ENCODE measurements around the gene HDAC5.
A peak's percentile ranks its signal among the peaks of the same experiment; 100 is the strongest.

Gene HDAC5

DNA sequence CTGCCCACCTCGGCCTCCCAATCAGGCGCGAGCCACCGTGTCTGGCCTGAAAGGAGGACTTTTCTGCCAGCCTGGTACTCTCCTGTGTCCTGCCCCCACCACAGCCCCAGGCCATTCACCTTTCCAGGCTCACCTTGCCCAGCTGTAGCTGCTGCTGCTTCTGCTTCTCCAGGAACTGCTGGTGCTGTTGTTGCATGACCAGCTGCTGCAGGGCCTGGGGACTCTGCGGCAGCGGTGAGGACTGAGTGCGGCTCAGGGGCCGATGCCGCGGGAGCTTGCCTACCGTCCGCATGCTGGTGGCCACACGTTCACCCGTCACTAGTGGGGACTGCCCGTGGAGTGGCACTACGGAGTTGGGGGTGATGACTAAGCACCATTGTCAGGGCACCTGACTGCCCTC is 35.2 kb downstream of the HDAC5 start:
- H3K36me3 Mint-ChIP-seq, result peaks cover 6% of the 10 kb centered on the region
- H3K4me1 Mint-ChIP-seq, result peaks cover 15% of the 10 kb centered on the region
- H3K27ac Mint-ChIP-seq, result no peak overlapping the region
- H3K4me3 Mint-ChIP-seq, result no peak overlapping the region
- H3K27me3 Mint-ChIP-seq, result no peaks in the 10 kb centered on the region
- no peaks in the 10 kb centered on the region for H3K9me3 Mint-ChIP-seq

DNA sequence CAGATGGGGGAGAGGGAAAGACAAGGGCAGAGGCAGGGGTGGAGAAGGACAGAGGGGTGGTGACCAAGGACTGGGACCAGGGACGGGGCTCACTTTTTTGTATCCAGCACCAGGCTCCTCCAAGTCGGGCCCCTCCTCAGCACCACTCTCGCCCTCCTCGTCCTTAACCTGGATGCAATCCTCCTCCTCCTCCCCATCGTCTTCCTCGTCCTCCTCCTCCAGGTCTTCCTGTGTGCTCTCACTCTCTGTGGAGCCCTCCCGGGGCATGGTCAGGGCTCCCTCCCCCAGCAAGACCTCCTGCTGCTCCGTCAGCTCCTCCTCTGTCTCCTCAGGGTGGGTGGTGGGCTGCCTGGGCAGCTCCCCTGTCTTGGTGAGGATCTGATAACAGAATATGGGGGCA is 36.1 kb downstream of the HDAC5 start:
- peaks cover 8% of the 10 kb centered on the region for H3K36me3 Mint-ChIP-seq
- H3K9me3 Mint-ChIP-seq, result no peaks in the 10 kb centered on the region
- H3K27ac Mint-ChIP-seq, result peak overlapping the region; percentile 43
- no peaks in the 10 kb centered on the region for H3K27me3 Mint-ChIP-seq
- H3K4me1 Mint-ChIP-seq, result peaks cover 15% of the 10 kb centered on the region
- H3K4me3 Mint-ChIP-seq, result peak overlapping the region; percentile 24

DNA sequence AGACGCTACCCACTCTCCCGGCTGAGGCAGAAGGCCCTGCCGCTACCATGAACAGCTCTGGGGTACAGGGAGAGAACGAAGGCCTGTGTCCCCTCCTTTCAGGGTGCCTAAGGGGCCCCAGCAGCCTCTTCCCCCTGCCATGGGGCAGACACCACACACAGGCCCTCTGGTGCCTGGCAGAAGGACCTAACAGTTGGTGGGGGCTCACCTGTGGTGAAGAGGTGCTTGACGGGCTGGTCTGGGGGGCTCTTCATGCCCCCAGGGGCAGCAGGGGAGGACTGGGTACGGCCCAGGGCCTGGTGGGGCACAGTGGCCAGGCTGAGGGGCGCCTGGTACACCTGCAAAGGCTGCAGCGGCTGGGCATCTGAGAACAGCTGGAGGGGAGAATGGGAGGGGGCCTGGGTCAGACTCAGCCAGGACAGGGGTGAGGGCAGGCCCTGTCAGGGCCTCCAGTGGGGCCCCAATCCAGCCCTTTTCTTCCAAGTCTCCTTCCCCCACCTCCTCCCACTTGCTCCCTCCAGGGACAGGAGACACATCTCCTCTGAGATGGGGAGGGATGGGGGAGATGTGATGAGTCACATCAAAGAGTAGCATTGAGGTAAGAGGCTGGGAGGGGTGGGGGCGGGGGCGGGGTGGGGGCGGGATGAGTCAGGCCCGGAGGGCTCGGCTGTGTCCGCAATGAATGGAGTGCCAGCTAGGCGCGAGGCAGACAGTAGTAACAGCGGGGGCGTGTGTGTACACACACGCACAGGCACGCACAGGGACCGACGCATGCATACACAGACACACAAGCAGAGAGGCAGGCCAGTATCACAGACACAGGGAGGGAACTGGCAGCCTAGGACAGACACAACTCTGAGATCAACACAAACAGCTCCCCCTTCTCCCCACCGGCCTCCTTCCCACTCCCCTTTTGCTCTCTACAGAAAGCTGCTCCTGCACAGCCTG is 36.8 kb downstream of the HDAC5 start:
- Mint-ChIP-seq H3K27ac (peak overlapping the region; percentile 71), H3K9me3 (no peaks in the 10 kb centered on the region), H3K4me1 (peaks cover 15% of the 10 kb centered on the region), H3K27me3 (no peaks in the 10 kb centered on the region), H3K4me3 (peak overlapping the region; percentile 24), H3K36me3 (peaks cover 8% of the 10 kb centered on the region)

- H3K4me1 Mint-ChIP-seq, result peaks cover 15% of the 10 kb centered on the region
- peaks cover 6% of the 10 kb centered on the region for H3K36me3 Mint-ChIP-seq
- H3K27me3 Mint-ChIP-seq, result no peaks in the 10 kb centered on the region
- H3K9me3 Mint-ChIP-seq, result no peaks in the 10 kb centered on the region
- no peak overlapping the region for H3K4me3 Mint-ChIP-seq
- peak overlapping the region; percentile 68 for H3K27ac Mint-ChIP-seq
Measured at GRCh38 chr17:44085908-44086307, 37.5 kb downstream of the HDAC5 start.

GRCh38 chr17:44084921-44085320 is 38.5 kb downstream of the HDAC5 start:
- H3K27me3 Mint-ChIP-seq, result no peaks in the 10 kb centered on the region
- peaks cover 15% of the 10 kb centered on the region for H3K4me1 Mint-ChIP-seq
- no peak overlapping the region for H3K27ac Mint-ChIP-seq
- peaks cover 6% of the 10 kb centered on the region for H3K36me3 Mint-ChIP-seq
- no peaks in the 10 kb centered on the region for H3K9me3 Mint-ChIP-seq
- H3K4me3 Mint-ChIP-seq, result no peak overlapping the region

- H3K27me3 Mint-ChIP-seq, result no peaks in the 10 kb centered on the region
- H3K27ac Mint-ChIP-seq, result no peak overlapping the region
- peaks cover 15% of the 10 kb centered on the region for H3K4me1 Mint-ChIP-seq
- H3K4me3 Mint-ChIP-seq, result no peak overlapping the region
- peaks cover 7% of the 10 kb centered on the region for H3K36me3 Mint-ChIP-seq
- H3K9me3 Mint-ChIP-seq, result no peaks in the 10 kb centered on the region
Measured at GRCh38 chr17:44084131-44084538, 39.3 kb downstream of the HDAC5 start.

- Mint-ChIP-seq H3K4me1 (peaks cover 10% of the 10 kb centered on the region), H3K27ac (no peak overlapping the region), H3K36me3 (peaks cover 6% of the 10 kb centered on the region), H3K27me3 (no peaks in the 10 kb centered on the region), H3K4me3 (no peak overlapping the region), H3K9me3 (no peaks in the 10 kb centered on the region)
Measured at GRCh38 chr17:44083250-44083849, 40.1 kb downstream of the HDAC5 start.

GRCh38 chr17:44082256-44082927 is 41.0 kb downstream of the HDAC5 start:
- Mint-ChIP-seq H3K4me3 (no peak overlapping the region), H3K27me3 (no peaks in the 10 kb centered on the region), H3K36me3 (peaks cover 7% of the 10 kb centered on the region), H3K4me1 (peaks cover 6% of the 10 kb centered on the region), H3K27ac (peak overlapping the region; percentile 62), H3K9me3 (no peaks in the 10 kb centered on the region)

DNA sequence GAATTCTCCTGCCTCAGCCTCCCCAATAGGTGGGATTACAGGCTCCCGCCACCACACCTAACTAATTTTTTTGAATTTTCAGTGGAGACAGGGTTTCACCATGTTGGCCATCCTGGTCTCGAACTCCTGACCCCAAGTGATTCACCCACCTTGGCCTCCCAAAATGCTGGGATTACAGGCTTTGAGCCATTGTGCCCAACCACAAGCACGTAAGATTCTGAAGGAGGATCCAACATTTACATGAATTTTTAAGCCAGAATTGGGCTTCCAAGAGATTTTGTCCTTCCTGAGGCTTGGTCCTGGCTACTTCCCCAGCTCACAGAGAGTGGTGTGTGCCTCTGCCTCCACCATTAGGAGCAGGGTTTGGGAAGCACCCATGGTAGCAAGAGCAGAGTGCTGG is 41.8 kb downstream of the HDAC5 start:
- peaks cover 7% of the 10 kb centered on the region for H3K36me3 Mint-ChIP-seq
- H3K27me3 Mint-ChIP-seq, result no peaks in the 10 kb centered on the region
- H3K4me1 Mint-ChIP-seq, result no peaks in the 10 kb centered on the region
- H3K27ac Mint-ChIP-seq, result no peak overlapping the region
- no peak overlapping the region for H3K4me3 Mint-ChIP-seq
- no peaks in the 10 kb centered on the region for H3K9me3 Mint-ChIP-seq

- Mint-ChIP-seq H3K4me3 (no peak overlapping the region), H3K9me3 (no peaks in the 10 kb centered on the region), H3K36me3 (peaks cover 7% of the 10 kb centered on the region), H3K27me3 (no peaks in the 10 kb centered on the region), H3K27ac (no peak overlapping the region), H3K4me1 (no peaks in the 10 kb centered on the region)
Measured at GRCh38 chr17:44079877-44080821, 43.3 kb downstream of the HDAC5 start.

DNA sequence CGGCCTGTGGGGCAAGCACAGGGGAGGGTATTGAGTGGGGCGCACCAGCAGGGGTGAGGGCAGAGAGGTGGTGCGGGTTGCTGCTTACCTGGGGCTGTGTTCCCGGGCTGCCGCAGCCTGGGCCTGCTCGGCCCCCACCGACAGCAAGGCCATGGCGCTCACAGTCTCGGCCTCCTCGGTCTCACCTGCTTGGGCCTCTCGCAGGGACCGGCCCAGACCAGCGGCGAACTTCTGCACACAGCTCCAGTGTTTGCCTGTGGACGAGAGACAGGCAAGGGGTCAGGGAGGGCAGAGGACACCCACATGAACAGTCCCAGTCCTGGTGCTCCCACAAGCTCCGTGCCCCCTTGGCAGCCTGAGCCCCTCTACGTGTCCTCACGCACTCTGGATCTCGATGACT is 45.0 kb downstream of the HDAC5 start:
- H3K36me3 Mint-ChIP-seq, result peaks cover 7% of the 10 kb centered on the region
- H3K27ac Mint-ChIP-seq, result no peak overlapping the region
- H3K27me3 Mint-ChIP-seq, result no peaks in the 10 kb centered on the region
- no peaks in the 10 kb centered on the region for H3K9me3 Mint-ChIP-seq
- no peak overlapping the region for H3K4me3 Mint-ChIP-seq
- peaks cover 4% of the 10 kb centered on the region for H3K4me1 Mint-ChIP-seq

- H3K4me1 Mint-ChIP-seq, result peaks cover 8% of the 10 kb centered on the region
- H3K27me3 Mint-ChIP-seq, result no peaks in the 10 kb centered on the region
- no peaks in the 10 kb centered on the region for H3K9me3 Mint-ChIP-seq
- no peak overlapping the region for H3K4me3 Mint-ChIP-seq
- no peak overlapping the region for H3K27ac Mint-ChIP-seq
- peaks cover 6% of the 10 kb centered on the region for H3K36me3 Mint-ChIP-seq
Measured at GRCh38 chr17:44077595-44077909, 45.9 kb downstream of the HDAC5 start.

DNA sequence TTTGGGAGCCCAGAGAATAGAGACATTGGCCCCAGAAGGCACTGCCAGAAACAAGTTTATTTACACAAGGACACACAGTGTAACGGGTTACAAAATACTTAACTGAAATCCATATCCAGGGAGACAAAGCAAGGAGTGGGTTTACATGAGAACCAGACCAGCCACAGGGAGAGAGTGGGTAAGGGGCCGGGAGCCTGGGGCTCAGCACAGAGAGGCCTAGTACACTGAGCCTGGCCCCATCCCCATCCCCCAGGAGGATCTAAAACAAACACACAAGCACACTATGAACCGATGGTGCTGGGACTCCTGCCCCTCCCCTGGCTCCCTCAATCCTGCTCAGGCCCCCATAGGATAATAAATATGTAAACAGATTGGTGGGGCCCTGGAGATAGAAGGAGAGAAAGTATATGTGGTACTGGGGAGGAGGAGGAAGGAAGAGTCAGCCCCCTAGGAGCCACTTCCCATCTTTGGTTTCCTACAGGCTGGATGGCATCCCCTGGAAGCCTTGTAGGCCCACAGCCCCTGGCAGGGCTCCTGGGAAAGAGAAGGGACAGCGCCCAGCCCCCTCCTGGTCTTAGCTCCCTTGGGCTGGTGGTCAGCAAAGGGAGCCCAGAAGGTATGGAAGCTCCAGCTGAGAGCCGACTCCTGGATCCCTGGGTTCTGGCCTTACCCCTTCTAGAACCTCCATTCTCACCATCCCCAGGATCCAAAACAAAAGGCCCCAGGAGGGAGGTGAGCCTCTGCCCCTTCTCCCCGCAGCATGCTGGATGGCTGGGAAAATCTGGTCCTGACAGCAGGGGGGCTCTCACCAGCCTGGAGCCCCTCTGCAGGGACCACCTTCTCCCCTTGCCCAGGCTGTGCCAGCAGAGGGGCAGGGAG is 46.5 kb downstream of the HDAC5 start:
- Mint-ChIP-seq H3K36me3 (peaks cover 5% of the 10 kb centered on the region), H3K9me3 (no peaks in the 10 kb centered on the region), H3K4me1 (peaks cover 11% of the 10 kb centered on the region), H3K27me3 (no peaks in the 10 kb centered on the region), H3K27ac (peak overlapping the region; percentile 57), H3K4me3 (no peak overlapping the region)

DNA sequence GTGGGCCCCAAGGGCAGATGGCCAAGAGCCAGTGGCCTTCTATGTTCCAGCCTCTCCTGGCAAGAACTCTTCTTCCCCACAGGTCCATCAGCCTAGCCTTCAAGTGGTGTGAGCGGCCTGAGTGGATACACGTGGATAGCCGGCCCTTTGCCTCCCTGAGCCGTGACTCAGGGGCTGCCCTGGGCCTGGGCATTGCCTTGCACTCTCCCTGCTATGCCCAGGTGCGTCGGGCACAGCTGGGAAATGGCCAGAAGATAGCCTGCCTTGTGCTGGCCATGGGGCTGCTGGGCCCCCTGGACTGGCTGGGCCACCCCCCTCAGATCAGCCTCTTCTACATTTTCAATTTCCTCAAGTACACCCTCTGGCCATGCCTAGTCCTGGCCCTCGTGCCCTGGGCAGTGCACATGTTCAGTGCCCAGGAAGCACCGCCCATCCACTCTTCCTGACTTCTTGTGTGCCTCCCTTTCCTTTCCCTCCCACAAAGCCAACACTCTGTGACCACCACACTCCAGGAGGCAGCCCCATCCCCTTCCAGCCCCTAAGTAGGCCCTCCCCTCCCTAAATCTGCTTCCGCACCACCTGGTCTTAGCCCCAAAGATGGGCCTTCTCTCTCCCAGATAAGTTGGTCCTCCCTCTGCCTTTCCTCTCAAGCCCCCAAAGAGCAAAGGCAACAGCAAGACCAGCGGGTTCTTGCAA is 47.7 kb downstream of the HDAC5 start:
- Mint-ChIP-seq H3K27ac (no peak overlapping the region), H3K36me3 (peaks cover 5% of the 10 kb centered on the region), H3K4me3 (no peak overlapping the region)

More for the DNA sequence above, 47.7 kb downstream of the HDAC5 start:
- Mint-ChIP-seq H3K27me3 (no peaks in the 10 kb centered on the region), H3K4me1 (peaks cover 22% of the 10 kb centered on the region), H3K9me3 (no peaks in the 10 kb centered on the region)
